ENCODE data around the gene LHX3. TPM values are rescaled to one million over a fixed set of nuclear protein-coding genes. Genes with fewer than 3 reads are reported as not detected.

The LHX3 gene
- total RNA-seq, 1 experiment from 2014 or later, result not detected

DNA sequence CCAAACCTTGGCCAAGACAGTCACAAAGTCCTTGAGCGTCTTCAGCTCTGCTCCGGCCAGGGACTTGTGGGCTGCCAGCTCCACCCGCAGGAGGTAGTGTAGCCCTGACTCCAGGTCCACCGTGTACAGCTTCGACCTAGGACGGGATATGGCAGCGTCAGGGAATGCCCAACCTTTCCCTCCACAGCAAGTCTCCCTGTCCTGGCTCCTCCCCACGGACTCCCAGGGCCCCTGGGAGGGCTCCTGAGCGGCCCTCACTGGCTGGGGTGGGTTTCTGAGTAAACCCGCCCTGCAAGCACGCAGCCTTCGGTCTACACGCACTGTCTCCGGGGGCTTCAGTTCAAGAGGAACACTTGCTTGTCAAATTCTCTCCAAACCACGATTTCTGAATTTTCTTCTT, 13.7 kb upstream of the LHX3 start:
- Histone ChIP-seq H3K27ac (ENCODE audit: low read length) (no peak overlapping the region), H3K4me2 (ENCODE audit: low read length) (0 out of 2 replicates have a peak overlapping the region, but pooled peaks have one; percentile 69), H2AFZ (ENCODE audit: low read length) (no peak overlapping the region), H3F3A (ENCODE audit: low read length, unreplicated experiment) (no peaks in the 10 kb centered on the region), H3K9me2 (replicated peaks; ENCODE audit: low read length) (no peaks in the 10 kb centered on the region), H4K20me1 (ENCODE audit: low read length) (peaks cover 11% of the 10 kb centered on the region; the same call in 1 of the 2 replicates), H3K9me3 (ENCODE audit: low read length) (no peaks in the 10 kb centered on the region), H3K27me3 (ENCODE audit: low read length) (no peaks in the 10 kb centered on the region), H3K4me1 (ENCODE audit: insufficient read depth, low read length) (peaks cover 24% of the 10 kb centered on the region), H3K79me2 (ENCODE audit: low read length) (no peaks in the 10 kb centered on the region), H3K36me3 (ENCODE audit: low read depth, low read length) (peaks cover 21% of the 10 kb centered on the region), H3K4me3 (ENCODE audit: low read length) (no peak overlapping the region), H3K9ac (ENCODE audit: low read length) (no peak overlapping the region)
- no peak for TF ChIP-seq EZH2 (IDR thresholded peaks at IDR 0.05; ENCODE audit: low read length, unreplicated experiment)
- ChIA-PET POLR2A (ENCODE audit: unreplicated experiment) (interaction anchor here (0.6 kb wide), 1 partner anchor 49 kb away, joined by 3 read pairs; no protein-coding TSS in a partner anchor), CTCF (interaction anchor here (1.0 to 1.1 kb wide), 2 partner anchors 10 to 65 kb away, joined by 3 to 5 read pairs; no protein-coding TSS in a partner anchor)
- BruUV-seq (replicated peaks), result no TSS peak
- DNase-seq, result no peak
- ATAC-seq, result no peak
- intact Hi-C loops (cut with micrococcal nuclease), result no loop called here

DNA sequence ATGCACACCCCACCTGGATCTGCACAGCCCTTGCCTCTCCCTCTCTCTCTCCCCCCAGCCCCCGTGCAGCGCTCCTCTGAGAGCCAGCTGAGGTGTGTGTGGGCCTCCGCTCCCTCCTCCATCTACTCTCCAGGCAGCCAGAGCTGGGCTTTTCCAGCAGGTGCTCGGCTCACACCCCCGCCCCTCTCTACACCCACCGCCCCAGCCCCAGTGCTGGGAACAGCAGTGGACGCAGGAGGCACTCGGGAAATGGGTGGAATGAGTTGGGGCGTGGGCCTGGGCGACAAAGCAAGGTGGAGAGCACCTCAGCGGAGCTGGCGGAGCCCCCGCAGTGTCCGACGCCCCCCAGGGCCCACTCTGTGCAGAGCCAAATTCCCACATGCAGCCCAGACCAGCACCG, 13.3 kb upstream of the LHX3 start:
- intact Hi-C loops (cut with micrococcal nuclease), result no loop called here
- Histone ChIP-seq H4K20me1 (ENCODE audit: low read length) (peaks cover 11% of the 10 kb centered on the region; the same call in 1 of the 2 replicates), H3K4me2 (ENCODE audit: low read length) (no peak overlapping the region), H3K9me2 (replicated peaks; ENCODE audit: low read length) (no peaks in the 10 kb centered on the region), H3K4me1 (ENCODE audit: insufficient read depth, low read length) (peaks cover 24% of the 10 kb centered on the region), H3K27ac (ENCODE audit: low read length) (no peak overlapping the region), H3K9ac (ENCODE audit: low read length) (no peak overlapping the region), H2AFZ (ENCODE audit: low read length) (no peak overlapping the region), H3K27me3 (ENCODE audit: low read length) (no peaks in the 10 kb centered on the region), H3F3A (ENCODE audit: low read length, unreplicated experiment) (no peaks in the 10 kb centered on the region), H3K4me3 (ENCODE audit: low read length) (no peak overlapping the region), H3K9me3 (ENCODE audit: low read length) (no peaks in the 10 kb centered on the region), H3K79me2 (ENCODE audit: low read length) (no peaks in the 10 kb centered on the region), H3K36me3 (ENCODE audit: low read depth, low read length) (peaks cover 23% of the 10 kb centered on the region)
- ChIA-PET CTCF (no interaction called here), POLR2A (ENCODE audit: unreplicated experiment) (no interaction called here)
- no peak for ATAC-seq
- TF ChIP-seq, protein P1, sequence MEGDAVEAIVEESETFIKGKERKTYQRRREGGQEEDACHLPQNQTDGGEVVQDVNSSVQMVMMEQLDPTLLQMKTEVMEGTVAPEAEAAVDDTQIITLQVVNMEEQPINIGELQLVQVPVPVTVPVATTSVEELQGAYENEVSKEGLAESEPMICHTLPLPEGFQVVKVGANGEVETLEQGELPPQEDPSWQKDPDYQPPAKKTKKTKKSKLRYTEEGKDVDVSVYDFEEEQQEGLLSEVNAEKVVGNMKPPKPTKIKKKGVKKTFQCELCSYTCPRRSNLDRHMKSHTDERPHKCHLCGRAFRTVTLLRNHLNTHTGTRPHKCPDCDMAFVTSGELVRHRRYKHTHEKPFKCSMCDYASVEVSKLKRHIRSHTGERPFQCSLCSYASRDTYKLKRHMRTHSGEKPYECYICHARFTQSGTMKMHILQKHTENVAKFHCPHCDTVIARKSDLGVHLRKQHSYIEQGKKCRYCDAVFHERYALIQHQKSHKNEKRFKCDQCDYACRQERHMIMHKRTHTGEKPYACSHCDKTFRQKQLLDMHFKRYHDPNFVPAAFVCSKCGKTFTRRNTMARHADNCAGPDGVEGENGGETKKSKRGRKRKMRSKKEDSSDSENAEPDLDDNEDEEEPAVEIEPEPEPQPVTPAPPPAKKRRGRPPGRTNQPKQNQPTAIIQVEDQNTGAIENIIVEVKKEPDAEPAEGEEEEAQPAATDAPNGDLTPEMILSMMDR (conservative IDR thresholded peaks at IDR 0.05; ENCODE audit: low read depth, low read length), result no peak
- DNase-seq, result no peak
- no TSS peak for BruUV-seq (replicated peaks)

DNA sequence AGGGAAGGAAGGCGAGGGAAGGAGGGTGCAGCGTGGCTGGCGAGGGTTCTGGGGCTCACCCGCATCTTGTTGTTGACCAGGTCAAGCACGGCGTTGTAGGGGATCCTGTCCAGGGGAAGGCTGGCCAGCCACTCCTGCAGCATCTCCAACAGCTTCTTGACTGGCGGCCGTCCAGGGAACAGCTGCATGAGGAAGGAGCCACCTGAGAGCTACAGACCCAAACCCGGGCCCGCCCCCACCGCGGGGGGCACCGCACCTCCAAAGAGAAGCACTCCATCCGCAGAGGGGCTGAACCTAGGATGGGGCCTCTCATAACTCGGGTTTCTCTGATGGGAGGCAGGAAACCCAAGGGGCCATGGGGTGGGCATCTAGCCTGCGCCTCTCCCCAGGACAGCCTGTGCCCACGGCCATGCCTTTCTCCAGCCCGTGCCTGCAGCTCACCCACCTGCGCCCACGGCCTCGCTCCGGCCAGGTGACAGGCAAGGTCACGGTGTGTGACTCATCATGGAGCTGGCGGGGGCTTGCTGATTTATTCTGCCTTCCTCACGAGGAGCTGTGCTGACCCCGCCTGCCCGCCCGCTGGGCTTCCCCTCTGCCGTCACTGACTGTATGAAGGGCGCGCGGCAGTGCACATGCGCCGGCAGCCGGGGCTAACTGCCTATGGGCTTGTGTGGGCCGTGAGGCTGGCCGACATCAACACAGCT, 11.8 kb upstream of the LHX3 start:
- no peaks in the 10 kb centered on the region for H3K27me3 ChIP-seq (ENCODE audit: low read length)
- H3K9ac ChIP-seq (ENCODE audit: low read length), result no peak overlapping the region
- intact Hi-C loops (cut with micrococcal nuclease), result no loop called here
- H3K4me1 ChIP-seq (ENCODE audit: insufficient read depth, low read length), result peaks cover 24% of the 10 kb centered on the region
- ChIA-PET CTCF (no interaction called here), POLR2A (ENCODE audit: unreplicated experiment) (no interaction called here)
- no peak overlapping the region for H2AFZ ChIP-seq (ENCODE audit: low read length)
- no peaks in the 10 kb centered on the region for H3F3A ChIP-seq (ENCODE audit: low read length, unreplicated experiment)
- DNase-seq, result no peak
- BruUV-seq (replicated peaks), result no TSS peak
- TF ChIP-seq EZH2phosphoT487 (IDR thresholded peaks at IDR 0.05; ENCODE audit: borderline replicate concordance, low read length), result no peak
- TF ChIP-seq, protein P1 (conservative IDR thresholded peaks at IDR 0.05; ENCODE audit: low read depth, low read length), result no peak
- no peaks in the 10 kb centered on the region for H3K79me2 ChIP-seq (ENCODE audit: low read length)
- no peak overlapping the region for H3K27ac ChIP-seq (ENCODE audit: low read length)
- no peaks in the 10 kb centered on the region for H3K9me3 ChIP-seq (ENCODE audit: low read length)
- H3K4me3 ChIP-seq (ENCODE audit: low read length), result no peak overlapping the region
- H3K36me3 ChIP-seq (ENCODE audit: low read depth, low read length), result peaks cover 23% of the 10 kb centered on the region
- peaks cover 11% of the 10 kb centered on the region; the same call in 1 of the 2 replicates for H4K20me1 ChIP-seq (ENCODE audit: low read length)
- no peak overlapping the region for H3K4me2 ChIP-seq (ENCODE audit: low read length)
- no peak for ATAC-seq
- no peaks in the 10 kb centered on the region for H3K9me2 ChIP-seq (replicated peaks; ENCODE audit: low read length)
